Right lobe of liver (tissue), 6 donors: Measurements from ENCODE around the gene MARVELD1. TPM values are rescaled to one million over a fixed set of nuclear protein-coding genes. Genes with fewer than 3 reads are reported as not detected.

Experiments used
- ATAC-seq, 4 donors: fragments of 200-7000 bp; cut with Tn5 transposase; one replicate each; pipeline ENCODE4 v1.9.1; 2020; ENCODE audit warnings: mild to moderate bottlenecking in 4 of 4, moderate library complexity in 4 of 4
- DNase-seq, 3 donors: peaks; one replicate each; pipeline ENCODE4 v3.0.0-alpha.2; 2020
- H3K27ac ChIP-seq, 3 donors: fragments of 200-600 bp; one replicate each; pipeline ENCODE4 v1.8.0; 2022
- H3K27me3 ChIP-seq, 2 donors: fragments of 200-600 bp; one replicate each; pipeline ENCODE4 v1.8.0; 2022
- H3K36me3 ChIP-seq, 4 donors: fragments of 200-600 bp; sonication (generic) in 1 of 4; one replicate each; pipeline versions ENCODE4 v1.5.1 to v1.8.0; 2017 to 2022; ENCODE audit warnings: control low read depth in 1 of 4
- H3K4me1 ChIP-seq, 4 donors: fragments of 200-600 bp; sonication (generic) in 1 of 4; one replicate each; pipeline versions ENCODE4 v1.5.1 to v1.8.0; 2017 to 2022; ENCODE audit warnings: control low read depth in 1 of 4
- H3K4me3 ChIP-seq, 3 donors: fragments of 200-600 bp; one replicate each; pipeline ENCODE4 v1.8.0; 2022
- H3K9me3 ChIP-seq, 4 donors: fragments of 200-600 bp; sonication (generic) in 1 of 4; one replicate each; pipeline versions ENCODE4 v1.5.1 to v1.8.0; 2017 to 2022; ENCODE audit warnings: control low read depth in 1 of 4
- POLR2A ChIP-seq: fragments of 450-650 bp; IDR thresholded peaks from one replicate; pipeline ENCODE4 v1.6.1; 2017; ENCODE audit warnings: antibody characterized with exemption, mild to moderate bottlenecking
- WGBS: methylation state at CpG from one replicate; pipeline ENCODE4 v1.1.6; 2018; ENCODE audit warnings: low coverage, low lambda C conversion rate; ENCODE audit not compliant: insufficient coverage; ENCODE audit errors: missing lambda C conversion rate; 5-methylcytosine and 5-hydroxymethylcytosine counted together
- intact Hi-C, 2 donors: fragments of 100-400 bp; cut with DNase I; formaldehyde crosslinking; loops; one replicate each; pipeline versions ENCODE4 v1.11.2 to v1.14.1; 2022
- total RNA-seq, 6 experiments: library from RNA; depleted of rRNA in 2 of 6; stranded (reverse); fragments of >200 nt in 2 of 6; fragmentation: NEBNext Ultra II Directional in 3 of 6; extraction: Animal tissue kit (Norgen Biotek cat#: 25700) in 3 of 6; gene quantifications; one replicate each; pipeline versions ENCODE4 v1.1.0 to v1.2.4, GENCODE V29; 2016 to 2023
- TF ChIP-seq, protein P1 (sequence below), 4 donors: fragments of 200-600 bp in 3 of 4; fragments of 450-650 bp in 1 of 4; IDR thresholded peaks; one replicate each; pipeline versions ENCODE4 v1.5.1 to v1.8.0; 2016 to 2022; ENCODE audit warnings: antibody characterized with exemption in 4 of 4, mild to moderate bottlenecking in 2 of 4
- donor health status: DM: no; HTN: yes; CAD: no.
- donor health status: DM: no; HTN: no; CAD: no.
- donor health status: DM: no; HTN: no; CAD: no.
- donor health status: DM: no; HTN: yes; CAD: no.
- donor health status: DM: no; HTN: yes; CAD: no.

Gene MARVELD1
- total RNA-seq, 6 experiments from 2014 or later, result 1.5 to 3.1 (median 2.3) TPM

DNA sequence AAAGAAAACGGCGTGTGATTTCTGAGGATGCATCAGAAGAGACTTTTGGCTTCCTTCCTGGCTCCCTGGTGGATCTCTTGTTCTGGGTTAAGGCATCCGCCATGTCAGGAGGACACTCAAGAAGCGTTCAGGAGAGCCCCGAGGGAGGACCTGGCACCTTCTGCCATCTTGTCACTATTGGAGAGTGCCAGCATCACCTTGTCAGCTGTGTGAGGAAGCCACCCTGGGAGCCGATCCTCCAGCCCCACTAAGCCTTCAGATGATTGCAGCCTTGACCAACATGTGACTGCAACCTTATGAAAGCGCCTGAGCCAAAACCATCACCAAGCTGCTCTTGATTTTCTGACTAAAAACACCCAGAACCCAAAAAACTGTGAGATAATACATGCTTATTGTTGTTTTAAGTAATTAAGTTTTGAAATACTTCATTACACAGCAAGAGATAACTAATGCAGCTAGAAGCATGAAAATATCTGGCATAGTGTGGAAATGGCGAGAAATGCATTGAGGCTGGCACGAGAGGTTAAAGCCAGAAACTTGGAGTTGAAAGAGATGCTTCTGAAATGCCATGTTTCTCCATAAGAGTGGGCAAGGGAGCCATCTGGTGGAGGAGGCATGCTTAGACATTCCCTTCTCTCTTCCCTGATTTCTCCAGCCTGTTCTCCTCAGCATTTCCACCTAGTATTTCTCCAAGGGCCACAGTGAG, 18.0 kb downstream of the MARVELD1 start:
- Histone ChIP-seq H3K4me1 (no peaks in the 10 kb centered on the region), H3K9me3 (no peaks in the 10 kb centered on the region), H3K27me3 (no peaks in the 10 kb centered on the region), H3K4me3 (no peak overlapping the region), H3K27ac (no peak overlapping the region), H3K36me3 (no peaks in the 10 kb centered on the region)
- TF ChIP-seq, protein P1, sequence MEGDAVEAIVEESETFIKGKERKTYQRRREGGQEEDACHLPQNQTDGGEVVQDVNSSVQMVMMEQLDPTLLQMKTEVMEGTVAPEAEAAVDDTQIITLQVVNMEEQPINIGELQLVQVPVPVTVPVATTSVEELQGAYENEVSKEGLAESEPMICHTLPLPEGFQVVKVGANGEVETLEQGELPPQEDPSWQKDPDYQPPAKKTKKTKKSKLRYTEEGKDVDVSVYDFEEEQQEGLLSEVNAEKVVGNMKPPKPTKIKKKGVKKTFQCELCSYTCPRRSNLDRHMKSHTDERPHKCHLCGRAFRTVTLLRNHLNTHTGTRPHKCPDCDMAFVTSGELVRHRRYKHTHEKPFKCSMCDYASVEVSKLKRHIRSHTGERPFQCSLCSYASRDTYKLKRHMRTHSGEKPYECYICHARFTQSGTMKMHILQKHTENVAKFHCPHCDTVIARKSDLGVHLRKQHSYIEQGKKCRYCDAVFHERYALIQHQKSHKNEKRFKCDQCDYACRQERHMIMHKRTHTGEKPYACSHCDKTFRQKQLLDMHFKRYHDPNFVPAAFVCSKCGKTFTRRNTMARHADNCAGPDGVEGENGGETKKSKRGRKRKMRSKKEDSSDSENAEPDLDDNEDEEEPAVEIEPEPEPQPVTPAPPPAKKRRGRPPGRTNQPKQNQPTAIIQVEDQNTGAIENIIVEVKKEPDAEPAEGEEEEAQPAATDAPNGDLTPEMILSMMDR (IDR thresholded peaks at IDR 0.05), result peak; percentile 83 to 94 (median 86)
- no peak for TF ChIP-seq POLR2A
- ATAC-seq (peak; percentile 89 to 92 (median 92)), DNase-seq (peak; percentile 31 to 71 (median 49))
- intact Hi-C loops, result loop anchor here in 1 of 2 donors (10.0 kb wide), 1 partner anchor 57 kb away; no protein-coding TSS in a partner anchor
- WGBS, result 7% methylated on average over 2 of the region's 9 CpGs

DNA sequence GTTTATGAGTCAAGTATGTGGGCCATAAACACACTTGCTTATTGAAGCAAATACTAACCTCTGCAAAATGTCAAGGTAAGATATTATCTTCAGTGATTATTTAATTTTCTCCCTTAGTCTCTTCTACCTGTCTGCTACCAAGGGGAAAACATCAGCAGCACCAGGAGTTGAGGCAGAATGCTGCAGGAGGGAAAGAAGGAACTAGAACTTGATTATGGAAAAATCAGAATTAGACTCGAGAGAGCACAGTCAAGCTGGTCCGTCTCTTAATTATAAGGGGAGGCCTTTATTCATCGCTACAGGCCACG, 18.5 kb downstream of the MARVELD1 start:
- ATAC-seq, result no peak
- no peak for TF ChIP-seq POLR2A
- TF ChIP-seq, protein P1 (IDR thresholded peaks at IDR 0.05), result peak in 1 of 4 donors; percentile 1
- H3K27ac ChIP-seq, result no peak overlapping the region
- WGBS, result 55% methylated on average over 4 of the region's 4 CpGs
- H3K4me3 ChIP-seq, result no peak overlapping the region
- DNase-seq, result no peak
- no peaks in the 10 kb centered on the region for H3K9me3 ChIP-seq
- intact Hi-C loops, result loop anchor here in 1 of 2 donors (10.0 kb wide), 1 partner anchor 57 kb away; no protein-coding TSS in a partner anchor
- H3K27me3 ChIP-seq, result no peaks in the 10 kb centered on the region
- H3K36me3 ChIP-seq, result no peaks in the 10 kb centered on the region
- H3K4me1 ChIP-seq, result peaks cover 0 to 3% (median 0%) of the 10 kb centered on the region in 4 donors

DNA sequence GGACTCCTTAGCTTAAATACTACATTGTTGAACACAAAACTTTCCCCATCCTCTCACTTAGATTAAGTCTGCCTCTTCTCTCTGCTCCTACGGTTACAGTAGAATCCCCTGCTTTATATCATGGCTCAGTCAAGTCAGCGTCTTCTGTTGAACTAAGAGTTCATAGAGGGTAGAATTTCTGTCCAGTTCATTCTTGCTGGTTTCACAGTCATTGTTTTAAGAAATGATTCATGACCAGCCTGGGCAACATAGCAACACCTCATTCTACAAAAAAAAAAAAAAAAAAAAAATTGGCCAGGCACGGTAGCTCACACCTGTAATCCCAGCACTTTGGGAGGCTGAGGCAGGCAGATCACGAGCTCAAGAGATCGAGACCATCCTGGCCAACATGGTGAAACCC, 19.7 kb downstream of the MARVELD1 start:
- WGBS, result 70% methylated on average over 4 of the region's 5 CpGs
- Histone ChIP-seq H3K9me3 (no peaks in the 10 kb centered on the region), H3K4me1 (peaks cover 0 to 10% (median 2%) of the 10 kb centered on the region in 4 donors), H3K36me3 (no peaks in the 10 kb centered on the region), H3K27me3 (no peaks in the 10 kb centered on the region), H3K27ac (no peak overlapping the region), H3K4me3 (no peak overlapping the region)
- no peak for TF ChIP-seq POLR2A
- TF ChIP-seq, protein P1 (IDR thresholded peaks at IDR 0.05), result no peak
- ATAC-seq (no peak), DNase-seq (no peak)
- intact Hi-C loops, result loop anchor here in 1 of 2 donors (10.0 kb wide), 1 partner anchor 58 kb away; no protein-coding TSS in a partner anchor

DNA sequence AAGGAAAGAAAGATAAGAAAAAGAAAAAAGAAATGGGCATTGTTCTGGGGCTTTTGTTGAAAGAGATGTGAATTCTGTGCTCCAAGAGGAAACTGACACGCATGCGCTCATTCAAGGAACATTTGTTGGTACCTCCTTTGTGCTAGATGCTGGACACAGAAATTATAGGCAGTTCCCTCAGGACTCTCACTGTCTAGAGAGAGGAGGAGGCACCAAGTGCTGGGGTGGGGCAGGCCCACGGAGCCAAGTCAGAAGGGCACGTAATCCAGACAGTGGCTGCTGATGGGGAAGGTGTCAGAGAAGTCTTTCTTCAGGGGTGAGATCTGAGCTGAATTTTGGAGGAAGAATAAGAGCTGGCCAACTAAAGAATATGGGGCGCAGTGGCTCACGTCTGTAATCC, 20.5 kb downstream of the MARVELD1 start:
- Histone ChIP-seq H3K27ac (no peak overlapping the region), H3K9me3 (no peaks in the 10 kb centered on the region), H3K4me1 (peaks cover 0 to 15% (median 5%) of the 10 kb centered on the region in 4 donors), H3K4me3 (no peak overlapping the region), H3K27me3 (no peaks in the 10 kb centered on the region), H3K36me3 (peaks cover 0 to 6% (median 0%) of the 10 kb centered on the region in 4 donors)
- WGBS, result 81% methylated on average over 5 of the region's 6 CpGs
- ATAC-seq (no peak), DNase-seq (peak in 1 of 3 donors; percentile 4)
- no peak for TF ChIP-seq POLR2A
- TF ChIP-seq, protein P1 (IDR thresholded peaks at IDR 0.05), result no peak
- intact Hi-C loops, result loop anchor here in 1 of 2 donors (10.0 kb wide), 1 partner anchor 59 kb away; no protein-coding TSS in a partner anchor
